ENCODE results near the gene ENTPD8.
"Not testable (repeated sequence)": the region's sequence is repeated elsewhere in the genome, so short reads cannot be mapped to it uniquely, and the experiment has no call there.

Gene ENTPD8

DNA sequence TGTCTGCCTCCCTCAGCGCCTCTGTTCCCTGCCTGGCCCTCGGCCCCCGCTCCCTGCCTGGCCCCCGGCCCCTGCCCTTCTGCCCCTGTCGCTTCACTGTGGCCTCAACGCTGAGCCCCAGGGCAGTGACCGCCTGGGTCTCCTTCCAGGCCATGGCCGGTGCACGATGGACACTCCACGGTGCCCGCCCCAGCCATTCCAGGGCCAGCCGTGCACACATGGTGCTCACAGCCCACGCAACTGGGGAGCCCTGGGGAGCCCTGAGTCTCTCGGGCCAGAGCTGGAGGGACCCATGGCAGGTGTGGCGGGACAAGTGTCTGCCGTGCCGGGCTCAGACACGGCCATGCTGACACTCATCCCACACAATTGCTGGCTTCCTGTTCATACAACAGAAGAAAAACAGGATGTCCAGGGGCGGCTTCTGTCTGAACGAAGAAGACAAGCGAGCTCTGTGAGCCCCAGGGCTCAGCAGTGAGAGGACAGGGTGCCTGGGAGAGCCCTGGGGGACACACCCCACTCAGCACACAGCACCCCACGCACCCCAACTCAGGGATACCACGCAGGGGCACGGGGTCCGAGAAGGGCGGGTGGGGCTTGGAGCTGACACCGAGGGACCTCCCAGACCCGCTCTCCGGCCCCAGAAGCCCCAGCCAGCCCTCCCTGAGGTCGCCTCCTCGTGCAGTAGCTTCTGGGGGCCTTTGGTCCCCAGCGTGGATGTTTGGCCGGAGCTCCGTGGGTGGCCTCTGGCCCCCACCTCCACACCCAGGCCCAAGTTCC lies 53.9 kb downstream of the ENTPD8 start:
- DNase-seq (ENCODE audit: extremely low read depth, low read depth): no peak

GRCh38 chr9:137386507-137387113 lies 54.5 kb downstream of the ENTPD8 start:
- not testable (repeated sequence) for DNase-seq (ENCODE audit: extremely low read depth, low read depth)

More for the DNA sequence above, 53.9 kb downstream of the ENTPD8 start:
- TF ChIP-seq, protein P1, sequence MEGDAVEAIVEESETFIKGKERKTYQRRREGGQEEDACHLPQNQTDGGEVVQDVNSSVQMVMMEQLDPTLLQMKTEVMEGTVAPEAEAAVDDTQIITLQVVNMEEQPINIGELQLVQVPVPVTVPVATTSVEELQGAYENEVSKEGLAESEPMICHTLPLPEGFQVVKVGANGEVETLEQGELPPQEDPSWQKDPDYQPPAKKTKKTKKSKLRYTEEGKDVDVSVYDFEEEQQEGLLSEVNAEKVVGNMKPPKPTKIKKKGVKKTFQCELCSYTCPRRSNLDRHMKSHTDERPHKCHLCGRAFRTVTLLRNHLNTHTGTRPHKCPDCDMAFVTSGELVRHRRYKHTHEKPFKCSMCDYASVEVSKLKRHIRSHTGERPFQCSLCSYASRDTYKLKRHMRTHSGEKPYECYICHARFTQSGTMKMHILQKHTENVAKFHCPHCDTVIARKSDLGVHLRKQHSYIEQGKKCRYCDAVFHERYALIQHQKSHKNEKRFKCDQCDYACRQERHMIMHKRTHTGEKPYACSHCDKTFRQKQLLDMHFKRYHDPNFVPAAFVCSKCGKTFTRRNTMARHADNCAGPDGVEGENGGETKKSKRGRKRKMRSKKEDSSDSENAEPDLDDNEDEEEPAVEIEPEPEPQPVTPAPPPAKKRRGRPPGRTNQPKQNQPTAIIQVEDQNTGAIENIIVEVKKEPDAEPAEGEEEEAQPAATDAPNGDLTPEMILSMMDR (IDR thresholded peaks at IDR 0.05; ENCODE audit: low read depth, low read length): no peak

DNA sequence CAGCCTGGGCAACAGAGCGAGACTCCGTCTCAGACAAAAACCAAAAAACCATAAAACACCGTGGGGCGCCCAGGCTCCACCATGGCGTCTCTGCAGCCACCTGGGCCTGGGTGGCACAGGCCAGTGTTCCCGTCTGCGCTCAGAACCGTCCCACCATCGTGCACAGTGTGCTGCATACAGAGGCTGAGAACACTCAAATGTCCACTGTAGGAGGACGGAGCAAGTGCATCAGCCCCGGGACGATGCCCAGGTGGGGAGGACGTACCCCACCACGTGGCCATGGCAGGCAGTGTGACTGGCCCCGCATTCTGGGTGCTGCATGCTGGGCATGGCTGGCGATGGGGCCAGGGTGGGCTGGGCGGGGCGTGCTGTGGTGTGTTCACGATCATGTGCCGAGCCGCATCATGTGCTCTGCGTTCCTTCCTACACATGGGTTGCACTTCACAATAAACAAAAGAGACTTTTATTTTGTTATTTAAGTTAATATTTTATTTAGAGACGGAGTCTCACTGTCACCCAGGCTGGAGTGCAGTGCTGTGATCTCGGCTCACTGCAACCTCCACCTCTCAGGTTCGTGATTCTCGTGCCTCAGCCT lies 56.0 kb downstream of the ENTPD8 start:
- DNase-seq (ENCODE audit: extremely low read depth, low read depth): no peak
- TF ChIP-seq, protein P1 (IDR thresholded peaks at IDR 0.05; ENCODE audit: low read depth, low read length): no peak

Measured in AG09319 (cell line).